Keratinocyte (primary cell): ENCODE data around the gene PDE3A. TPM values are rescaled to one million over a fixed set of nuclear protein-coding genes. Genes with fewer than 3 reads are reported as not detected.

ENCODE experiments used
- DNase-seq: peaks from one replicate; pipeline ENCODE4 v3.0.0-alpha.2; 2011; ENCODE audit warnings: low read depth, missing footprints, low spot score
- FAIRE-seq: peaks from 2 replicates; lab custom pipeline; 2011; peaks lifted over from hg19 to GRCh38; lab: Jason Lieb, UNC
- H2AFZ ChIP-seq: 2 replicates; pipeline ENCODE4 v1.6.0; 2012; ENCODE audit warnings: low read length, control low read depth, inconsistent platforms; ENCODE audit not compliant: control insufficient read depth
- H3K27ac ChIP-seq: 2 replicates; pipeline ENCODE4 v1.5.1; 2011; ENCODE audit warnings: low read length; ENCODE audit not compliant: control insufficient read depth, insufficient read depth
- H3K27me3 ChIP-seq: 3 replicates; pipeline ENCODE4 v1.6.0; 2011; ENCODE audit warnings: low read length; ENCODE audit not compliant: control insufficient read depth, insufficient read depth; ENCODE audit errors: extremely low read depth
- H3K36me3 ChIP-seq, 2 experiments: 2 replicates in 1 of 2; 3 replicates in 1 of 2; pipeline ENCODE4 v1.5.1; 2011; ENCODE audit warnings: low read length in 2 of 2, mild to moderate bottlenecking in 1 of 2; ENCODE audit not compliant: control insufficient read depth in 2 of 2, insufficient read depth in 2 of 2; ENCODE audit errors: extremely low read depth in 1 of 2
- H3K4me1 ChIP-seq: 3 replicates; pipeline ENCODE4 v1.5.1; 2011; ENCODE audit warnings: low read length; ENCODE audit not compliant: control insufficient read depth, insufficient read depth; ENCODE audit errors: extremely low read depth
- H3K4me2 ChIP-seq: 3 replicates; pipeline ENCODE4 v1.6.0; 2011; ENCODE audit warnings: low read depth, low read length; ENCODE audit not compliant: control insufficient read depth, insufficient read depth; ENCODE audit errors: extremely low read depth
- H3K4me3 ChIP-seq, 3 experiments: fragments of 200-600 bp in 1 of 3; sonication (generic) in 1 of 3; 2 replicates in 2 of 3; 3 replicates in 1 of 3; pipeline ENCODE4 v1.5.1; 2011 to 2016; ENCODE audit warnings: low read length in 3 of 3, mild to moderate bottlenecking in 3 of 3, control low read depth in 2 of 3, inconsistent platforms in 1 of 3, low read depth in 1 of 3, mixed read lengths in 1 of 3, mixed run types in 1 of 3, moderate library complexity in 1 of 3; ENCODE audit not compliant: control insufficient read depth in 2 of 3, insufficient read depth in 2 of 3; ENCODE audit errors: extremely low read depth in 1 of 3
- H3K79me2 ChIP-seq: 2 replicates; pipeline ENCODE4 v1.6.0; 2012; ENCODE audit warnings: low read length; ENCODE audit not compliant: control insufficient read depth, insufficient read depth
- H3K9ac ChIP-seq: 3 replicates; pipeline ENCODE4 v1.6.0; 2011; ENCODE audit warnings: low read length; ENCODE audit not compliant: control insufficient read depth, insufficient read depth; ENCODE audit errors: extremely low read depth
- H3K9me1 ChIP-seq: 3 replicates; pipeline ENCODE4 v1.6.0; 2011; ENCODE audit warnings: low read length; ENCODE audit not compliant: control insufficient read depth, insufficient read depth; ENCODE audit errors: extremely low read depth
- H3K9me3 ChIP-seq: 2 replicates; pipeline ENCODE4 v1.5.1; 2012; ENCODE audit warnings: low read depth, low read length; ENCODE audit not compliant: control insufficient read depth
- H4K20me1 ChIP-seq: 3 replicates; pipeline ENCODE4 v1.6.0; 2011; ENCODE audit warnings: low read length; ENCODE audit not compliant: control insufficient read depth, insufficient read depth; ENCODE audit errors: extremely low read depth
- EZH2 ChIP-seq: IDR thresholded peaks from one replicate; pipeline ENCODE4 v1.6.1; 2012; ENCODE audit warnings: inconsistent platforms, mild to moderate bottlenecking, low read length, moderate library complexity
- dilution Hi-C: fragments of 300-500 bp; cut with MboI; formaldehyde crosslinking; loops from one replicate; pipeline ENCODE4 v1.7.0; 2020; ENCODE audit warnings: low sequenced_read_pairs; ENCODE audit not compliant: extremely low pct_ligation_motif_present
- polyA plus RNA-seq, 5 experiments: library from polyadenylated mRNA; depleted of rRNA in 3 of 5; stranded (reverse) in 3 of 5; stranded (forward) in 1 of 5; unstranded in 1 of 5; fragments of >200 nt; gene quantifications; 1 replicate in 1 of 5; 2 replicates in 3 of 5; 3 replicates in 1 of 5; pipeline versions ENCODE4 v1.2.1 to v1.2.3, GENCODE V29; 2011 to 2012; ENCODE audit warnings: missing spikeins in 2 of 5, low read depth in 1 of 5, low replicate concordance in 1 of 5
- TF ChIP-seq, protein P1 (sequence below), 3 experiments: IDR thresholded peaks in 1 of 3; conservative IDR thresholded peaks in 1 of 3; optimal IDR thresholded peaks in 1 of 3; 2 replicates in 2 of 3; 3 replicates in 1 of 3; pipeline versions ENCODE3 to v1.5.1; 2011; ENCODE audit warnings: low read length in 3 of 3, mild to moderate bottlenecking in 3 of 3, moderate library complexity in 2 of 3, control low read depth in 1 of 3, inconsistent platforms in 1 of 3; ENCODE audit not compliant: insufficient read depth in 2 of 3; ENCODE audit errors: extremely low read depth in 1 of 3

The PDE3A gene
- polyA plus RNA-seq, 1 donor (not counting 4 experiments of a cell fraction or from before 2014, with no cell fraction given): 0.01 TPM

DNA sequence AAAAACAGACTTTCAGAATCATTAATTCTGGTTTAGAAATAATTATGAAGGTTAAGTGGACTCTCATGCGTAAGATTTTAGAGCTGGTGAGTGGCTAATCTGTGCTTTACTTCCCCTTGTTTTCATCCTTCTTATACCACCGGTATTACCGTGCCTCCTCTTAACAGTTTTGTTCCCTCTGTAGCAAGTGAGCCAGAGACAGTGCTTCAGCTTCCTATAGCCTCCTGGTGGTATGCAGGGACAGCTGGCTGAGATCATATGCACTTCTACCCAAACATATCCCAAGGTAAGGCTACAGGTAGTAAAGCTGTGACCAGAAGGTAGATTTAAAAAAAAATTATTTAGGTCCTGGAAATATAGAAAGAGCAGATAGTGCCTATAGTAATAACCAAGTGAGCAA, 55.2 kb downstream of the PDE3A start:
- no peak overlapping the region for H3K4me3 ChIP-seq
- TF ChIP-seq, protein P1, sequence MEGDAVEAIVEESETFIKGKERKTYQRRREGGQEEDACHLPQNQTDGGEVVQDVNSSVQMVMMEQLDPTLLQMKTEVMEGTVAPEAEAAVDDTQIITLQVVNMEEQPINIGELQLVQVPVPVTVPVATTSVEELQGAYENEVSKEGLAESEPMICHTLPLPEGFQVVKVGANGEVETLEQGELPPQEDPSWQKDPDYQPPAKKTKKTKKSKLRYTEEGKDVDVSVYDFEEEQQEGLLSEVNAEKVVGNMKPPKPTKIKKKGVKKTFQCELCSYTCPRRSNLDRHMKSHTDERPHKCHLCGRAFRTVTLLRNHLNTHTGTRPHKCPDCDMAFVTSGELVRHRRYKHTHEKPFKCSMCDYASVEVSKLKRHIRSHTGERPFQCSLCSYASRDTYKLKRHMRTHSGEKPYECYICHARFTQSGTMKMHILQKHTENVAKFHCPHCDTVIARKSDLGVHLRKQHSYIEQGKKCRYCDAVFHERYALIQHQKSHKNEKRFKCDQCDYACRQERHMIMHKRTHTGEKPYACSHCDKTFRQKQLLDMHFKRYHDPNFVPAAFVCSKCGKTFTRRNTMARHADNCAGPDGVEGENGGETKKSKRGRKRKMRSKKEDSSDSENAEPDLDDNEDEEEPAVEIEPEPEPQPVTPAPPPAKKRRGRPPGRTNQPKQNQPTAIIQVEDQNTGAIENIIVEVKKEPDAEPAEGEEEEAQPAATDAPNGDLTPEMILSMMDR (optimal IDR thresholded peaks at IDR 0.05 in 1 of 3, IDR thresholded peaks at IDR 0.05 in 1 of 3, conservative IDR thresholded peaks at IDR 0.05 in 1 of 3; ENCODE audit: extremely low read depth in 1 of 3, insufficient read depth in 2 of 3, low read length in 3 of 3): no peak
- TF ChIP-seq EZH2: no peak
- no peaks in the 10 kb centered on the region for H3K4me1 ChIP-seq
- H3K27ac ChIP-seq: no peak overlapping the region
- no peak overlapping the region for H3K9ac ChIP-seq
- H3K27me3 ChIP-seq: no peaks in the 10 kb centered on the region
- DNase-seq: no peak
- FAIRE-seq: no peak
- no peak overlapping the region for H2AFZ ChIP-seq
- H3K9me3 ChIP-seq: no peaks in the 10 kb centered on the region
- no peaks in the 10 kb centered on the region for H4K20me1 ChIP-seq
- no peaks in the 10 kb centered on the region for H3K9me1 ChIP-seq
- H3K4me2 ChIP-seq: no peak overlapping the region
- no peaks in the 10 kb centered on the region for H3K79me2 ChIP-seq
- no peaks in the 10 kb centered on the region for H3K36me3 ChIP-seq
- dilution Hi-C loops: no loop called here

DNA sequence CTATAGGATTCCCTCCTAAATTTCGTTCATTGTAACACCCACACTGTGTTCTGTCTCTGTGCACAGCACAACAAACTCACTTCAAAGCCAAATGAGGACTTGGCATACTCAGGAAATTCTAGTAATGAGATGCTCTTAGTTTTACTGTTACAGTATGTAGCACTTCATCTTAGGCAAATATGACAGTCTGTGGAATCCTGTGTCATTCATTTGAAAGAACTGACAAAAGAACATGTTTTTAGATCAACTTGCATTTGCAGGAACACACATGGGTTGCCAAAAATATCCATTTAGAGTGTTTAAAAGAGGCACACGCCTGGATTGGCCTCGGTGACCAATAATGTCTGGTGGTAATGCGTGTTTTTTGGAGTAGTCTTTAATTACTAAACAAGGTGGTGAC, 56.5 kb downstream of the PDE3A start:
- Histone ChIP-seq H3K9me3 (no peaks in the 10 kb centered on the region), H3K9ac (no peak overlapping the region), H3K4me1 (no peaks in the 10 kb centered on the region), H3K27ac (no peak overlapping the region), H3K4me2 (no peak overlapping the region), H3K36me3 (no peaks in the 10 kb centered on the region), H3K27me3 (no peaks in the 10 kb centered on the region), H3K79me2 (no peaks in the 10 kb centered on the region), H3K9me1 (no peaks in the 10 kb centered on the region), H3K4me3 (no peak overlapping the region), H2AFZ (no peak overlapping the region), H4K20me1 (no peaks in the 10 kb centered on the region)
- DNase-seq (no peak), FAIRE-seq (no peak)
- dilution Hi-C loops: no loop called here
- TF ChIP-seq, protein P1 (optimal IDR thresholded peaks at IDR 0.05 in 1 of 3, IDR thresholded peaks at IDR 0.05 in 1 of 3, conservative IDR thresholded peaks at IDR 0.05 in 1 of 3; ENCODE audit: extremely low read depth in 1 of 3, insufficient read depth in 2 of 3, low read length in 3 of 3): no peak
- TF ChIP-seq EZH2: no peak
